IMR-90 (cell line): ENCODE results near the gene SPARC. TPM values are rescaled to one million over a fixed set of nuclear protein-coding genes. Genes with fewer than 3 reads are reported as not detected.
A peak's percentile ranks its signal among the peaks of the same experiment; 100 is the strongest.

ENCODE experiments used
- ATAC-seq: fragments of 200-7000 bp; cut with Tn5 transposase; 2 replicates; pipeline ENCODE4 v1.9.1; 2020; ENCODE audit warnings: low read depth, mild to moderate bottlenecking, moderate library complexity
- BruUV-seq: library from RNA; stranded (reverse); fragments of 400-500 nt; replicated peaks from 2 replicates; lab custom pipeline; 2021; lab: Mats Ljungman, UMichigan
- CTCF ChIA-PET: fragments of 300-600 bp; formaldehyde crosslinking; extraction: SDS; loops from one replicate; lab custom pipeline; 2021; ENCODE audit warnings: antibody characterized with exemption; lab: Yijun Ruan, JAX
- POLR2A ChIA-PET: fragments of 300-600 bp; sonication (Branson Sonifier 250); formaldehyde crosslinking; loops from one replicate; lab custom pipeline; 2022; ENCODE audit warnings: antibody characterized with exemption; ENCODE audit not compliant: unreplicated experiment; lab: Charles Lee
- DNase-seq: peaks from one replicate; pipeline ENCODE4 v3.0.0; 2013
- H2AFZ ChIP-seq: replicated peaks from 2 replicates; pipeline ENCODE3; 2013; ENCODE audit warnings: low read length, mild to moderate bottlenecking; ENCODE audit not compliant: poor library complexity
- H2AK5ac ChIP-seq: 2 replicates; pipeline ENCODE4 v1.6.1; 2013; ENCODE audit warnings: low read depth, low read length, inconsistent platforms
- H2AK9ac ChIP-seq: replicated peaks from 2 replicates; pipeline ENCODE3; 2013; ENCODE audit warnings: mild to moderate bottlenecking, low read depth, low read length, moderate library complexity; ENCODE audit not compliant: poor library complexity
- H2BK120ac ChIP-seq: 2 replicates; pipeline ENCODE4 v1.6.1; 2013; ENCODE audit warnings: low read depth, low read length, inconsistent platforms
- H2BK15ac ChIP-seq: 3 replicates; pipeline ENCODE4 v1.6.1; 2013; ENCODE audit warnings: low read depth, low read length, inconsistent platforms
- H2BK20ac ChIP-seq: 2 replicates; pipeline ENCODE4 v1.6.1; 2013; ENCODE audit warnings: low read depth, mild to moderate bottlenecking, inconsistent platforms, low read length, moderate library complexity
- H2BK5ac ChIP-seq: 2 replicates; pipeline ENCODE4 v1.6.1; 2013; ENCODE audit warnings: mild to moderate bottlenecking, low read depth, low read length, inconsistent platforms; ENCODE audit not compliant: poor library complexity, severe bottlenecking
- H3K14ac ChIP-seq: replicated peaks from 2 replicates; pipeline ENCODE4 v1.6.1; 2013; ENCODE audit warnings: low read depth, low read length, inconsistent platforms
- H3K18ac ChIP-seq: 2 replicates; pipeline ENCODE4 v1.6.1; 2013; ENCODE audit warnings: low read depth, low read length, control low read depth
- H3K23ac ChIP-seq: 2 replicates; pipeline ENCODE4 v1.6.1; 2013; ENCODE audit warnings: low read depth, low read length, inconsistent platforms
- H3K27ac ChIP-seq: 2 replicates; pipeline ENCODE4 v1.5.1; 2013; ENCODE audit warnings: mild to moderate bottlenecking, control low read depth, low read length; ENCODE audit not compliant: insufficient read depth
- H3K27me3 ChIP-seq: 2 replicates; pipeline ENCODE4 v1.6.1; 2013; ENCODE audit warnings: low read length; ENCODE audit not compliant: control insufficient read depth, insufficient read depth
- H3K36me3 ChIP-seq: 2 replicates; pipeline ENCODE4 v1.6.1; 2013; ENCODE audit warnings: low read length, mixed read lengths; ENCODE audit not compliant: control insufficient read depth, insufficient read depth
- H3K4ac ChIP-seq: 2 replicates; pipeline ENCODE4 v1.6.1; 2013; ENCODE audit warnings: low read depth, low read length, inconsistent platforms
- H3K4me1 ChIP-seq: 2 replicates; pipeline ENCODE4 v1.6.1; 2013; ENCODE audit warnings: low read length, mixed read lengths; ENCODE audit not compliant: control insufficient read depth, insufficient read depth
- H3K4me2 ChIP-seq: 2 replicates; pipeline ENCODE4 v1.6.1; 2013; ENCODE audit warnings: low read depth, mild to moderate bottlenecking, control low read depth, low read length, moderate library complexity
- H3K4me3 ChIP-seq: 2 replicates; pipeline ENCODE4 v1.5.1; 2013; ENCODE audit warnings: low read depth, mild to moderate bottlenecking, control low read depth, low read length, moderate library complexity; ENCODE audit not compliant: insufficient read depth
- H3K56ac ChIP-seq: 2 replicates; pipeline ENCODE4 v1.6.1; 2013; ENCODE audit warnings: low read length, inconsistent platforms; ENCODE audit not compliant: insufficient read depth; ENCODE audit errors: extremely low read depth
- H3K79me1 ChIP-seq, 2 experiments: 2 replicates each; pipeline ENCODE4 v1.6.1; 2013; ENCODE audit warnings: low read length in 2 of 2, inconsistent platforms in 1 of 2, low read depth in 1 of 2
- H3K9ac ChIP-seq: 2 replicates; pipeline ENCODE4 v1.6.1; 2013; ENCODE audit warnings: low read depth, low read length, control low read depth
- H3K9me1 ChIP-seq: 2 replicates; pipeline ENCODE4 v1.6.1; 2013; ENCODE audit warnings: low read length, inconsistent platforms; ENCODE audit not compliant: insufficient read depth
- H3K9me3 ChIP-seq: 2 replicates; pipeline ENCODE4 v1.6.1; 2013; ENCODE audit warnings: low read length; ENCODE audit not compliant: control insufficient read depth, insufficient read depth
- H4K20me1 ChIP-seq: 2 replicates; pipeline ENCODE4 v1.6.1; 2013; ENCODE audit warnings: low read length, inconsistent platforms; ENCODE audit not compliant: insufficient read depth
- H4K5ac ChIP-seq: 2 replicates; pipeline ENCODE4 v1.6.1; 2013; ENCODE audit warnings: mild to moderate bottlenecking, low read depth, low read length, control low read depth
- H4K8ac ChIP-seq, 2 experiments: 2 replicates each; pipeline ENCODE4 v1.6.1; 2013; ENCODE audit warnings: low read depth in 2 of 2, low read length in 2 of 2, control low read depth in 1 of 2, inconsistent platforms in 1 of 2
- H4K91ac ChIP-seq: 2 replicates; pipeline ENCODE4 v1.6.1; 2013; ENCODE audit warnings: low read depth, low read length, inconsistent platforms; ENCODE audit not compliant: insufficient read depth
- BHLHE40 ChIP-seq: fragments of 150-350 bp; IDR thresholded peaks from 2 replicates; pipeline ENCODE4 v1.6.1; 2016; ENCODE audit warnings: mild to moderate bottlenecking, low read depth, low read length
- MAFK ChIP-seq: IDR thresholded peaks from 2 replicates; pipeline ENCODE4 v1.6.1; 2012; ENCODE audit warnings: low read depth, low read length, improper control_type of control experiment
- MXI1 ChIP-seq: IDR thresholded peaks from 2 replicates; pipeline ENCODE4 v1.6.1; 2012; ENCODE audit warnings: low read depth, mild to moderate bottlenecking, low read length, moderate library complexity, borderline replicate concordance
- POLR2A ChIP-seq: IDR thresholded peaks from 2 replicates; pipeline ENCODE4 v1.6.1; 2012; ENCODE audit warnings: mild to moderate bottlenecking, low read depth, low read length
- RAD21 ChIP-seq: IDR thresholded peaks from 2 replicates; pipeline ENCODE4 v1.6.1; 2012; ENCODE audit warnings: low read length, improper control_type of control experiment
- RFX5 ChIP-seq: IDR thresholded peaks from 2 replicates; pipeline ENCODE4 v1.8.0; 2012; ENCODE audit warnings: low read depth, mild to moderate bottlenecking, low read length, moderate library complexity
- USF2 ChIP-seq: fragments of 150-350 bp; IDR thresholded peaks from 2 replicates; pipeline ENCODE4 v1.6.1; 2017; ENCODE audit warnings: mild to moderate bottlenecking, antibody characterized with exemption, low read length, low read depth
- dilution Hi-C: fragments of 300-500 bp; cut with HindIII; formaldehyde crosslinking; loops from one replicate; pipeline ENCODE4 v1.14.3; 2018; ENCODE audit warnings: low sequenced_read_pairs; ENCODE audit not compliant: unreplicated experiment
- in situ Hi-C: fragments of 300-500 bp; cut with MboI; formaldehyde crosslinking; loops from 3 replicates; pipeline ENCODE4 v1.14.3; 2019; ENCODE audit warnings: low sequenced_read_pairs, inconsistent platforms, mixed read lengths
- intact Hi-C: fragments of 100-400 bp; cut with micrococcal nuclease; formaldehyde crosslinking; loops from 2 replicates; pipeline ENCODE4 v1.10.0; 2022
- polyA plus RNA-seq, 3 experiments: library from polyadenylated mRNA; depleted of rRNA; stranded (reverse); fragments of >200 nt; gene quantifications; 2 replicates each; pipeline ENCODE4 v1.2.3, GENCODE V29; 2012; ENCODE audit warnings: low replicate concordance in 1 of 3
- total RNA-seq: library from RNA; depleted of rRNA; stranded (reverse); fragments of >200 nt; gene quantifications from 2 replicates; pipeline ENCODE4 v1.2.3, GENCODE V29; 2012
- TF ChIP-seq, protein P1 (sequence below): conservative IDR thresholded peaks from 2 replicates; pipeline ENCODE4 v1.5.1; 2012; ENCODE audit warnings: mild to moderate bottlenecking, low read depth, low read length, improper control_type of control experiment
- TF ChIP-seq, protein P2 (sequence below): fragments of 150-350 bp; IDR thresholded peaks from 2 replicates; pipeline ENCODE4 v1.6.1; 2016; ENCODE audit warnings: low read depth, mild to moderate bottlenecking, low read length, moderate library complexity, borderline replicate concordance

SPARC gene
- total and polyA plus RNA-seq, 2 of the 4 experiments (the other 2 are of a cell fraction), result 1,186 to 4,692 TPM

DNA sequence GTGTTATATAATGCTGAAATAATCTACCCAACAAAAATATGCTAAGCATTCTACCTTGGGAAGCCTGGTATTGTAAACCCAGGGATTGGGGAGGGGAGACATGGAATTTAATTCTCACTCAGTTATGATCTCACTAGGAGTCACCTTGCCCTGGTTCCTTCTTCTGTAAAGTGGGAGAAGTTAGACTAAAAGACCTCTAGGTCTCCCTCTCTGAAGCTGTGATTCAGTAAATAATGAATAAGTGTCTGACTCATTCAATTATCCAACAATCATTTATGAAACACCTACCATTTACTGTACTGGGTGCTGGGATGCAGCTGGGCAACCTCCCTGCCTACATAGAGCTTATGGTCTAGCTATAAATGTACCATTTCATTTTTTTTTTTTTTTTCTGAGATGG is 20.2 kb upstream of the SPARC start:
- Histone ChIP-seq H3K23ac (no peak overlapping the region), H2AK9ac (no peak overlapping the region), H3K9me1 (peaks cover 4% of the 10 kb centered on the region; the same call in 1 of the 2 replicates), H4K8ac (no peak overlapping the region), H2AFZ (no peak overlapping the region), H2AK5ac (no peak overlapping the region), H4K91ac (no peak overlapping the region), H3K56ac (no peak overlapping the region), H3K4me1 (no peaks in the 10 kb centered on the region), H2BK5ac (no peak overlapping the region), H2BK15ac (no peak overlapping the region), H4K5ac (no peak overlapping the region), H3K79me1 (no peaks in the 10 kb centered on the region), H3K27me3 (no peaks in the 10 kb centered on the region), H3K36me3 (no peaks in the 10 kb centered on the region), H3K4me2 (no peak overlapping the region), H3K18ac (no peak overlapping the region), H3K9me3 (no peaks in the 10 kb centered on the region), H3K4ac (no peak overlapping the region), H3K9ac (no peak overlapping the region), H4K20me1 (no peaks in the 10 kb centered on the region), H3K4me3 (no peak overlapping the region), H2BK20ac (no peak overlapping the region; the same call in 1 of the 2 replicates), H3K27ac (no peak overlapping the region), H2BK120ac (no peak overlapping the region), H3K14ac (no peak overlapping the region)
- dilution Hi-C loops (no loop called here), in situ Hi-C loops (no loop called here), intact Hi-C loops (no loop called here)
- TF ChIP-seq BHLHE40, result no peak
- no peak for TF ChIP-seq POLR2A
- no peak for TF ChIP-seq USF2
- no peak for TF ChIP-seq RFX5
- TF ChIP-seq, protein P1, sequence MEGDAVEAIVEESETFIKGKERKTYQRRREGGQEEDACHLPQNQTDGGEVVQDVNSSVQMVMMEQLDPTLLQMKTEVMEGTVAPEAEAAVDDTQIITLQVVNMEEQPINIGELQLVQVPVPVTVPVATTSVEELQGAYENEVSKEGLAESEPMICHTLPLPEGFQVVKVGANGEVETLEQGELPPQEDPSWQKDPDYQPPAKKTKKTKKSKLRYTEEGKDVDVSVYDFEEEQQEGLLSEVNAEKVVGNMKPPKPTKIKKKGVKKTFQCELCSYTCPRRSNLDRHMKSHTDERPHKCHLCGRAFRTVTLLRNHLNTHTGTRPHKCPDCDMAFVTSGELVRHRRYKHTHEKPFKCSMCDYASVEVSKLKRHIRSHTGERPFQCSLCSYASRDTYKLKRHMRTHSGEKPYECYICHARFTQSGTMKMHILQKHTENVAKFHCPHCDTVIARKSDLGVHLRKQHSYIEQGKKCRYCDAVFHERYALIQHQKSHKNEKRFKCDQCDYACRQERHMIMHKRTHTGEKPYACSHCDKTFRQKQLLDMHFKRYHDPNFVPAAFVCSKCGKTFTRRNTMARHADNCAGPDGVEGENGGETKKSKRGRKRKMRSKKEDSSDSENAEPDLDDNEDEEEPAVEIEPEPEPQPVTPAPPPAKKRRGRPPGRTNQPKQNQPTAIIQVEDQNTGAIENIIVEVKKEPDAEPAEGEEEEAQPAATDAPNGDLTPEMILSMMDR, result no peak
- TF ChIP-seq RAD21, result no peak
- no peak for TF ChIP-seq MAFK
- TF ChIP-seq MXI1, result no peak
- TF ChIP-seq, protein P2, sequence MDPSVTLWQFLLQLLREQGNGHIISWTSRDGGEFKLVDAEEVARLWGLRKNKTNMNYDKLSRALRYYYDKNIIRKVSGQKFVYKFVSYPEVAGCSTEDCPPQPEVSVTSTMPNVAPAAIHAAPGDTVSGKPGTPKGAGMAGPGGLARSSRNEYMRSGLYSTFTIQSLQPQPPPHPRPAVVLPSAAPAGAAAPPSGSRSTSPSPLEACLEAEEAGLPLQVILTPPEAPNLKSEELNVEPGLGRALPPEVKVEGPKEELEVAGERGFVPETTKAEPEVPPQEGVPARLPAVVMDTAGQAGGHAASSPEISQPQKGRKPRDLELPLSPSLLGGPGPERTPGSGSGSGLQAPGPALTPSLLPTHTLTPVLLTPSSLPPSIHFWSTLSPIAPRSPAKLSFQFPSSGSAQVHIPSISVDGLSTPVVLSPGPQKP, result no peak
- peak; percentile 28; the same call in 1 of the 2 replicates for ATAC-seq
- DNase-seq, result peak; percentile 50
- CTCF ChIA-PET, result interaction anchor here (0.6 to 0.7 kb wide), 2 partner anchors 10 to 29 kb away, joined by 4 to 5 read pairs; no protein-coding TSS in a partner anchor
- POLR2A ChIA-PET, result interaction anchor here (1.2 kb wide), 1 partner anchor 20 kb away, joined by 5 read pairs; the partner anchor contains the start of gene SPARC
- no TSS peak for BruUV-seq
